HL-60 (cell line): ENCODE data around the gene SOBP.

ENCODE experiments used
- GABPA ChIP-seq: IDR thresholded peaks from 2 replicates; pipeline ENCODE4 v1.6.1; 2012; ENCODE audit warnings: low read depth
- POLR2AphosphoS5 ChIP-seq: IDR thresholded peaks from 2 replicates; pipeline ENCODE4 v1.6.1; 2012; ENCODE audit warnings: low read depth
- SPI1 ChIP-seq: IDR thresholded peaks from 2 replicates; pipeline ENCODE4 v1.6.1; 2012; ENCODE audit warnings: low read depth, mild to moderate bottlenecking, borderline replicate concordance
- TF ChIP-seq, protein P1 (sequence below): IDR thresholded peaks from one replicate; pipeline ENCODE4 v1.5.1; 2011; ENCODE audit warnings: low read length, control low read depth, inconsistent platforms; ENCODE audit not compliant: insufficient read depth
- TF ChIP-seq, protein P2 (sequence below): IDR thresholded peaks from 2 replicates; pipeline ENCODE4 v1.6.1; 2012; ENCODE audit warnings: low read depth; ENCODE audit not compliant: insufficient replicate concordance

DNA sequence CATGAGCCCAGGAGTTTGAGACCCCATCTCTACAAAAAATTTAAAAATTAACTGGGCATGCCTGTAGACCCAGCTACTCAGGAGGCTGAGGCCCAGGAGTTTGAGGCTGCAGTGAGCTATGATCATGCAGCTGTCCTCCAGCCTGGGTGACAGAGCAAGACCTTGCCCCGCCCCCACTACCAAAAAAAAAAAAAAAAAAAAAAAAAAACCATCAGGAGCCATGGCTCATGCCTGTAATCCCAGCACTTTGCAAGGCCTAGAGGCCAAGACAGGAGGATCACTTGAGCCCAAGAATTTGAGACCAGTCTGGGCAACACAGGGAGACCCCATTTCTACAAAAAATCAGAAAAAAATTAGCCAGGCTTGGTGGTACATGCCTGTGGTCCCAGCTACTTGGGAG is 159.1 kb downstream of the SOBP start:
- TF ChIP-seq GABPA (no peak), POLR2AphosphoS5 (no peak), SPI1 (no peak)
- TF ChIP-seq, protein P1, sequence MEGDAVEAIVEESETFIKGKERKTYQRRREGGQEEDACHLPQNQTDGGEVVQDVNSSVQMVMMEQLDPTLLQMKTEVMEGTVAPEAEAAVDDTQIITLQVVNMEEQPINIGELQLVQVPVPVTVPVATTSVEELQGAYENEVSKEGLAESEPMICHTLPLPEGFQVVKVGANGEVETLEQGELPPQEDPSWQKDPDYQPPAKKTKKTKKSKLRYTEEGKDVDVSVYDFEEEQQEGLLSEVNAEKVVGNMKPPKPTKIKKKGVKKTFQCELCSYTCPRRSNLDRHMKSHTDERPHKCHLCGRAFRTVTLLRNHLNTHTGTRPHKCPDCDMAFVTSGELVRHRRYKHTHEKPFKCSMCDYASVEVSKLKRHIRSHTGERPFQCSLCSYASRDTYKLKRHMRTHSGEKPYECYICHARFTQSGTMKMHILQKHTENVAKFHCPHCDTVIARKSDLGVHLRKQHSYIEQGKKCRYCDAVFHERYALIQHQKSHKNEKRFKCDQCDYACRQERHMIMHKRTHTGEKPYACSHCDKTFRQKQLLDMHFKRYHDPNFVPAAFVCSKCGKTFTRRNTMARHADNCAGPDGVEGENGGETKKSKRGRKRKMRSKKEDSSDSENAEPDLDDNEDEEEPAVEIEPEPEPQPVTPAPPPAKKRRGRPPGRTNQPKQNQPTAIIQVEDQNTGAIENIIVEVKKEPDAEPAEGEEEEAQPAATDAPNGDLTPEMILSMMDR = no peak
- TF ChIP-seq, protein P2, sequence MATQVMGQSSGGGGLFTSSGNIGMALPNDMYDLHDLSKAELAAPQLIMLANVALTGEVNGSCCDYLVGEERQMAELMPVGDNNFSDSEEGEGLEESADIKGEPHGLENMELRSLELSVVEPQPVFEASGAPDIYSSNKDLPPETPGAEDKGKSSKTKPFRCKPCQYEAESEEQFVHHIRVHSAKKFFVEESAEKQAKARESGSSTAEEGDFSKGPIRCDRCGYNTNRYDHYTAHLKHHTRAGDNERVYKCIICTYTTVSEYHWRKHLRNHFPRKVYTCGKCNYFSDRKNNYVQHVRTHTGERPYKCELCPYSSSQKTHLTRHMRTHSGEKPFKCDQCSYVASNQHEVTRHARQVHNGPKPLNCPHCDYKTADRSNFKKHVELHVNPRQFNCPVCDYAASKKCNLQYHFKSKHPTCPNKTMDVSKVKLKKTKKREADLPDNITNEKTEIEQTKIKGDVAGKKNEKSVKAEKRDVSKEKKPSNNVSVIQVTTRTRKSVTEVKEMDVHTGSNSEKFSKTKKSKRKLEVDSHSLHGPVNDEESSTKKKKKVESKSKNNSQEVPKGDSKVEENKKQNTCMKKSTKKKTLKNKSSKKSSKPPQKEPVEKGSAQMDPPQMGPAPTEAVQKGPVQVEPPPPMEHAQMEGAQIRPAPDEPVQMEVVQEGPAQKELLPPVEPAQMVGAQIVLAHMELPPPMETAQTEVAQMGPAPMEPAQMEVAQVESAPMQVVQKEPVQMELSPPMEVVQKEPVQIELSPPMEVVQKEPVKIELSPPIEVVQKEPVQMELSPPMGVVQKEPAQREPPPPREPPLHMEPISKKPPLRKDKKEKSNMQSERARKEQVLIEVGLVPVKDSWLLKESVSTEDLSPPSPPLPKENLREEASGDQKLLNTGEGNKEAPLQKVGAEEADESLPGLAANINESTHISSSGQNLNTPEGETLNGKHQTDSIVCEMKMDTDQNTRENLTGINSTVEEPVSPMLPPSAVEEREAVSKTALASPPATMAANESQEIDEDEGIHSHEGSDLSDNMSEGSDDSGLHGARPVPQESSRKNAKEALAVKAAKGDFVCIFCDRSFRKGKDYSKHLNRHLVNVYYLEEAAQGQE = no peak
